IMR-90 (cell line): Measurements from ENCODE around the gene PTMS. TPM values are rescaled to one million over a fixed set of nuclear protein-coding genes. Genes with fewer than 3 reads are reported as not detected.

Experiments
- ATAC-seq: fragments of 200-7000 bp; cut with Tn5 transposase; 2 replicates; pipeline ENCODE4 v1.9.1; 2020; ENCODE audit warnings: low read depth, mild to moderate bottlenecking, moderate library complexity
- BruUV-seq: library from RNA; stranded (reverse); fragments of 400-500 nt; replicated peaks from 2 replicates; lab custom pipeline; 2021; lab: Mats Ljungman, UMichigan
- CTCF ChIA-PET: fragments of 300-600 bp; formaldehyde crosslinking; extraction: SDS; loops from one replicate; lab custom pipeline; 2021; ENCODE audit warnings: antibody characterized with exemption; lab: Yijun Ruan, JAX
- POLR2A ChIA-PET: fragments of 300-600 bp; sonication (Branson Sonifier 250); formaldehyde crosslinking; loops from one replicate; lab custom pipeline; 2022; ENCODE audit warnings: antibody characterized with exemption; ENCODE audit not compliant: unreplicated experiment; lab: Charles Lee
- DNase-seq: peaks from one replicate; pipeline ENCODE4 v3.0.0; 2013
- H2AFZ ChIP-seq: replicated peaks from 2 replicates; pipeline ENCODE3; 2013; ENCODE audit warnings: low read length, mild to moderate bottlenecking; ENCODE audit not compliant: poor library complexity
- H2AK5ac ChIP-seq: 2 replicates; pipeline ENCODE4 v1.6.1; 2013; ENCODE audit warnings: low read depth, low read length, inconsistent platforms
- H2AK9ac ChIP-seq: replicated peaks from 2 replicates; pipeline ENCODE3; 2013; ENCODE audit warnings: mild to moderate bottlenecking, low read depth, low read length, moderate library complexity; ENCODE audit not compliant: poor library complexity
- H2BK120ac ChIP-seq: 2 replicates; pipeline ENCODE4 v1.6.1; 2013; ENCODE audit warnings: low read depth, low read length, inconsistent platforms
- H2BK15ac ChIP-seq: 3 replicates; pipeline ENCODE4 v1.6.1; 2013; ENCODE audit warnings: low read depth, low read length, inconsistent platforms
- H2BK20ac ChIP-seq: 2 replicates; pipeline ENCODE4 v1.6.1; 2013; ENCODE audit warnings: low read depth, mild to moderate bottlenecking, inconsistent platforms, low read length, moderate library complexity
- H2BK5ac ChIP-seq: 2 replicates; pipeline ENCODE4 v1.6.1; 2013; ENCODE audit warnings: mild to moderate bottlenecking, low read depth, low read length, inconsistent platforms; ENCODE audit not compliant: poor library complexity, severe bottlenecking
- H3K14ac ChIP-seq: replicated peaks from 2 replicates; pipeline ENCODE4 v1.6.1; 2013; ENCODE audit warnings: low read depth, low read length, inconsistent platforms
- H3K18ac ChIP-seq: 2 replicates; pipeline ENCODE4 v1.6.1; 2013; ENCODE audit warnings: low read depth, low read length, control low read depth
- H3K23ac ChIP-seq: 2 replicates; pipeline ENCODE4 v1.6.1; 2013; ENCODE audit warnings: low read depth, low read length, inconsistent platforms
- H3K27ac ChIP-seq: 2 replicates; pipeline ENCODE4 v1.5.1; 2013; ENCODE audit warnings: mild to moderate bottlenecking, control low read depth, low read length; ENCODE audit not compliant: insufficient read depth
- H3K27me3 ChIP-seq: 2 replicates; pipeline ENCODE4 v1.6.1; 2013; ENCODE audit warnings: low read length; ENCODE audit not compliant: control insufficient read depth, insufficient read depth
- H3K36me3 ChIP-seq: 2 replicates; pipeline ENCODE4 v1.6.1; 2013; ENCODE audit warnings: low read length, mixed read lengths; ENCODE audit not compliant: control insufficient read depth, insufficient read depth
- H3K4ac ChIP-seq: 2 replicates; pipeline ENCODE4 v1.6.1; 2013; ENCODE audit warnings: low read depth, low read length, inconsistent platforms
- H3K4me1 ChIP-seq: 2 replicates; pipeline ENCODE4 v1.6.1; 2013; ENCODE audit warnings: low read length, mixed read lengths; ENCODE audit not compliant: control insufficient read depth, insufficient read depth
- H3K4me2 ChIP-seq: 2 replicates; pipeline ENCODE4 v1.6.1; 2013; ENCODE audit warnings: low read depth, mild to moderate bottlenecking, control low read depth, low read length, moderate library complexity
- H3K4me3 ChIP-seq: 2 replicates; pipeline ENCODE4 v1.5.1; 2013; ENCODE audit warnings: low read depth, mild to moderate bottlenecking, control low read depth, low read length, moderate library complexity; ENCODE audit not compliant: insufficient read depth
- H3K56ac ChIP-seq: 2 replicates; pipeline ENCODE4 v1.6.1; 2013; ENCODE audit warnings: low read length, inconsistent platforms; ENCODE audit not compliant: insufficient read depth; ENCODE audit errors: extremely low read depth
- H3K79me1 ChIP-seq, 2 experiments: 2 replicates each; pipeline ENCODE4 v1.6.1; 2013; ENCODE audit warnings: low read length in 2 of 2, inconsistent platforms in 1 of 2, low read depth in 1 of 2
- H3K9ac ChIP-seq: 2 replicates; pipeline ENCODE4 v1.6.1; 2013; ENCODE audit warnings: low read depth, low read length, control low read depth
- H3K9me1 ChIP-seq: 2 replicates; pipeline ENCODE4 v1.6.1; 2013; ENCODE audit warnings: low read length, inconsistent platforms; ENCODE audit not compliant: insufficient read depth
- H3K9me3 ChIP-seq: 2 replicates; pipeline ENCODE4 v1.6.1; 2013; ENCODE audit warnings: low read length; ENCODE audit not compliant: control insufficient read depth, insufficient read depth
- H4K20me1 ChIP-seq: 2 replicates; pipeline ENCODE4 v1.6.1; 2013; ENCODE audit warnings: low read length, inconsistent platforms; ENCODE audit not compliant: insufficient read depth
- H4K5ac ChIP-seq: 2 replicates; pipeline ENCODE4 v1.6.1; 2013; ENCODE audit warnings: mild to moderate bottlenecking, low read depth, low read length, control low read depth
- H4K8ac ChIP-seq, 2 experiments: 2 replicates each; pipeline ENCODE4 v1.6.1; 2013; ENCODE audit warnings: low read depth in 2 of 2, low read length in 2 of 2, control low read depth in 1 of 2, inconsistent platforms in 1 of 2
- H4K91ac ChIP-seq: 2 replicates; pipeline ENCODE4 v1.6.1; 2013; ENCODE audit warnings: low read depth, low read length, inconsistent platforms; ENCODE audit not compliant: insufficient read depth
- BHLHE40 ChIP-seq: fragments of 150-350 bp; IDR thresholded peaks from 2 replicates; pipeline ENCODE4 v1.6.1; 2016; ENCODE audit warnings: mild to moderate bottlenecking, low read depth, low read length
- CHD1 ChIP-seq: IDR thresholded peaks from 2 replicates; pipeline ENCODE4 v1.6.1; 2012; ENCODE audit warnings: low read depth, low read length, improper control_type of control experiment
- FOS ChIP-seq: fragments of 150-350 bp; IDR thresholded peaks from 2 replicates; pipeline ENCODE4 v1.6.1; 2016; ENCODE audit warnings: low read depth, low read length
- MAFK ChIP-seq: IDR thresholded peaks from 2 replicates; pipeline ENCODE4 v1.6.1; 2012; ENCODE audit warnings: low read depth, low read length, improper control_type of control experiment
- MAZ ChIP-seq: IDR thresholded peaks from 2 replicates; pipeline ENCODE4 v1.6.1; 2012; ENCODE audit warnings: low read depth, mild to moderate bottlenecking, low read length, improper control_type of control experiment, moderate library complexity, borderline replicate concordance
- MXI1 ChIP-seq: IDR thresholded peaks from 2 replicates; pipeline ENCODE4 v1.6.1; 2012; ENCODE audit warnings: low read depth, mild to moderate bottlenecking, low read length, moderate library complexity, borderline replicate concordance
- POLR2A ChIP-seq: IDR thresholded peaks from 2 replicates; pipeline ENCODE4 v1.6.1; 2012; ENCODE audit warnings: mild to moderate bottlenecking, low read depth, low read length
- RCOR1 ChIP-seq: IDR thresholded peaks from 2 replicates; pipeline ENCODE4 v1.6.1; 2012; ENCODE audit warnings: mild to moderate bottlenecking, low read length, improper control_type of control experiment; ENCODE audit not compliant: insufficient replicate concordance
- RFX5 ChIP-seq: IDR thresholded peaks from 2 replicates; pipeline ENCODE4 v1.8.0; 2012; ENCODE audit warnings: low read depth, mild to moderate bottlenecking, low read length, moderate library complexity
- SMC3 ChIP-seq: fragments of 150-350 bp; IDR thresholded peaks from 2 replicates; pipeline ENCODE4 v1.6.1; 2016; ENCODE audit warnings: low read depth, mild to moderate bottlenecking, antibody characterized with exemption, low read length, moderate library complexity
- WGBS, 2 experiments: methylation state at CpG; one replicate each; pipeline versions ENCODE4 v1.1.5 to v1.1.7; 2013; ENCODE audit warnings: missing lambda C conversion rate in 2 of 2; ENCODE audit not compliant: insufficient read length in 1 of 2; ENCODE audit errors: extremely low coverage in 2 of 2; 5-methylcytosine and 5-hydroxymethylcytosine counted together
- dilution Hi-C: fragments of 300-500 bp; cut with HindIII; formaldehyde crosslinking; loops from one replicate; pipeline ENCODE4 v1.14.3; 2018; ENCODE audit warnings: low sequenced_read_pairs; ENCODE audit not compliant: unreplicated experiment
- in situ Hi-C: fragments of 300-500 bp; cut with MboI; formaldehyde crosslinking; loops from 3 replicates; pipeline ENCODE4 v1.14.3; 2019; ENCODE audit warnings: low sequenced_read_pairs, inconsistent platforms, mixed read lengths
- intact Hi-C: fragments of 100-400 bp; cut with micrococcal nuclease; formaldehyde crosslinking; loops from 2 replicates; pipeline ENCODE4 v1.10.0; 2022
- polyA plus RNA-seq, 3 experiments: library from polyadenylated mRNA; depleted of rRNA; stranded (reverse); fragments of >200 nt; gene quantifications; 2 replicates each; pipeline ENCODE4 v1.2.3, GENCODE V29; 2012; ENCODE audit warnings: low replicate concordance in 1 of 3
- total RNA-seq: library from RNA; depleted of rRNA; stranded (reverse); fragments of >200 nt; gene quantifications from 2 replicates; pipeline ENCODE4 v1.2.3, GENCODE V29; 2012
- TF ChIP-seq, protein P1 (sequence below): fragments of 150-350 bp; IDR thresholded peaks from 2 replicates; pipeline ENCODE4 v1.6.1; 2017; ENCODE audit warnings: mild to moderate bottlenecking, antibody characterized with exemption, low read length, low read depth

PTMS gene
- total and polyA plus RNA-seq, 2 of the 4 experiments (the other 2 are of a cell fraction) = 17.2 to 275 TPM

GRCh38 chr12:6723607-6724408 is 42.4 kb upstream of the PTMS start, which contains the start of gene COPS7A:
Gene COPS7A (plus strand): TSS chr12:6724046. CDS start chr12:6724657, 611 bp downstream.
- ChIA-PET CTCF (interaction anchor here (1.0 to 1.1 kb wide), 3 partner anchors 14 to 104 kb away, joined by 3 read pairs; partner anchors contain the start of genes P3H3 and ZNF384), POLR2A (interaction anchor here (0.5 to 1.8 kb wide), 6 partner anchors 9 to 190 kb away, joined by 3 to 18 read pairs (median 8); partner anchors contain the start of genes GAPDH and ZNF384)
- in situ Hi-C loops = no loop called here

More at GRCh38 chr12:6723607-6724408, 42.4 kb upstream of the PTMS start, which contains the start of gene COPS7A:
- H4K5ac ChIP-seq = peak within 1 kb of the TSS; percentile 95
- 0 out of 2 replicates have a peak, but pooled peaks cover 2% of the 10 kb centered on the region for H3K4me1 ChIP-seq
- H3K18ac ChIP-seq = peak within 1 kb of the TSS; percentile 55
- peaks cover 2% of the 10 kb centered on the region; the same call in 1 of the 2 replicates for H3K9me1 ChIP-seq
- no peaks in the 10 kb centered on the region for H3K9me3 ChIP-seq
- H4K8ac ChIP-seq = peak within 1 kb of the TSS; percentile 98 to 100
- H3K79me1 ChIP-seq = peaks cover 25 to 34% of the 10 kb centered on the region in 2 experiments
- H3K56ac ChIP-seq = peak within 1 kb of the TSS; percentile 87
- dilution Hi-C loops = no loop called here
- H2AFZ ChIP-seq = peak within 1 kb of the TSS; percentile 97
- H2AK9ac ChIP-seq = peak within 1 kb of the TSS; percentile 99
- peak within 1 kb of the TSS; percentile 88 for H2BK120ac ChIP-seq
- peak within 1 kb of the TSS; percentile 95 for H3K23ac ChIP-seq
- peak within 1 kb of the TSS; percentile 75 for H3K9ac ChIP-seq
- H3K14ac ChIP-seq = peak within 1 kb of the TSS; percentile 98
- peak within 1 kb of the TSS; percentile 84; the same call in 1 of the 3 replicates for H2BK15ac ChIP-seq
- intact Hi-C loops = loop anchor here (1.0 kb wide), 1 partner anchor 35 kb away; the partner anchor contains the start of gene ZNF384
- H4K20me1 ChIP-seq = no peaks in the 10 kb centered on the region
- ATAC-seq = peak; percentile 99
- peak within 1 kb of the TSS; percentile 50 for H2BK20ac ChIP-seq
- H2BK5ac ChIP-seq = peak within 1 kb of the TSS; percentile 79
- WGBS, 2 experiments = 0% methylated on average over 22 of the region's 49 CpGs; no CpG with 5 or more reads in 1 of the 2 experiments
- H3K4me3 ChIP-seq = peak within 1 kb of the TSS; percentile 51
- H4K91ac ChIP-seq = peak within 1 kb of the TSS; percentile 95
- H3K36me3 ChIP-seq = peaks cover 13% of the 10 kb centered on the region
- peak within 1 kb of the TSS; percentile 97 for H3K4ac ChIP-seq
- TF ChIP-seq RFX5 = no peak
- peak; percentile 94; the same call in 1 of the 2 replicates for TF ChIP-seq MXI1
- no peak for TF ChIP-seq MAFK
- peak; percentile 75; the same call in 1 of the 2 replicates for TF ChIP-seq MAZ
- no peak for TF ChIP-seq FOS
- no peak for TF ChIP-seq RCOR1
- TF ChIP-seq, protein P1, sequence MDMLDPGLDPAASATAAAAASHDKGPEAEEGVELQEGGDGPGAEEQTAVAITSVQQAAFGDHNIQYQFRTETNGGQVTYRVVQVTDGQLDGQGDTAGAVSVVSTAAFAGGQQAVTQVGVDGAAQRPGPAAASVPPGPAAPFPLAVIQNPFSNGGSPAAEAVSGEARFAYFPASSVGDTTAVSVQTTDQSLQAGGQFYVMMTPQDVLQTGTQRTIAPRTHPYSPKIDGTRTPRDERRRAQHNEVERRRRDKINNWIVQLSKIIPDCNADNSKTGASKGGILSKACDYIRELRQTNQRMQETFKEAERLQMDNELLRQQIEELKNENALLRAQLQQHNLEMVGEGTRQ = peak; percentile 98
- no peak for TF ChIP-seq SMC3
- peak; percentile 80 for TF ChIP-seq BHLHE40
- 0 out of 2 replicates have a peak, but pooled peaks have one; percentile 54 for TF ChIP-seq CHD1
- TF ChIP-seq POLR2A = peak; percentile 84
- H3K4me2 ChIP-seq = peak within 1 kb of the TSS; percentile 96
- no TSS peak for BruUV-seq
- DNase-seq = peak; percentile 98
- peak within 1 kb of the TSS; percentile 96 for H2AK5ac ChIP-seq
- H3K27ac ChIP-seq = peak within 1 kb of the TSS; percentile 71
- H3K27me3 ChIP-seq = no peaks in the 10 kb centered on the region
